HepG2 (cell line): ENCODE results near the gene DENND4B. TPM values are rescaled to one million over a fixed set of nuclear protein-coding genes. Genes with fewer than 3 reads are reported as not detected.

Experiments used
- AFF4 ChIP-seq: sonication (generic); formaldehyde crosslinking; IDR thresholded peaks from 2 replicates; pipeline ENCODE4 v1.4.0; 2020; ENCODE audit warnings: missing genetic modification reagents
- ATF5 ChIP-seq: sonication (generic); formaldehyde crosslinking; IDR thresholded peaks from 2 replicates; pipeline ENCODE4 v1.4.0; 2020; ENCODE audit warnings: mild to moderate bottlenecking, low read depth, missing genetic modification reagents
- CEBPG ChIP-seq: IDR thresholded peaks from 2 replicates; pipeline ENCODE4 v1.6.1; 2016
- E2F2 ChIP-seq: sonication (generic); formaldehyde crosslinking; IDR thresholded peaks from 2 replicates; pipeline ENCODE4 v1.4.0; 2020; ENCODE audit warnings: missing genetic modification reagents, borderline replicate concordance
- GFI1 ChIP-seq: sonication (generic); formaldehyde crosslinking; IDR thresholded peaks from 2 replicates; pipeline ENCODE4 v1.5.0; 2020; ENCODE audit warnings: missing genetic modification reagents, mild to moderate bottlenecking, borderline replicate concordance
- HMGA1 ChIP-seq: sonication (generic); formaldehyde crosslinking; conservative IDR thresholded peaks from 2 replicates; pipeline ENCODE4 v1.4.0; 2020; ENCODE audit warnings: missing genetic modification reagents
- MAZ ChIP-seq, 2 experiments: sonication (generic) in 1 of 2; formaldehyde crosslinking in 1 of 2; IDR thresholded peaks; 2 replicates each; pipeline versions ENCODE4 v1.5.0 to v1.6.1; 2012 to 2020; ENCODE audit warnings: low read depth in 2 of 2, mild to moderate bottlenecking in 2 of 2, borderline replicate concordance in 1 of 2, improper control_type of control experiment in 1 of 2, low read length in 1 of 2, missing genetic modification reagents in 1 of 2, moderate library complexity in 1 of 2
- NBN ChIP-seq: fragments of 450-650 bp; conservative IDR thresholded peaks from 2 replicates; pipeline ENCODE4 v1.6.1; 2017
- NCOA2 ChIP-seq: sonication (generic); formaldehyde crosslinking; IDR thresholded peaks from 2 replicates; pipeline ENCODE4 v1.8.0; 2022; ENCODE audit warnings: inconsistent platforms
- PAXIP1 ChIP-seq: sonication (generic); formaldehyde crosslinking; conservative IDR thresholded peaks from 2 replicates; pipeline ENCODE4 v1.4.0; 2020; ENCODE audit warnings: mild to moderate bottlenecking, missing genetic modification reagents, moderate library complexity
- REPIN1 ChIP-seq: sonication (generic); formaldehyde crosslinking; IDR thresholded peaks from 2 replicates; pipeline ENCODE4 v1.8.0; 2022; ENCODE audit warnings: missing genetic modification reagents, low read depth, mild to moderate bottlenecking, borderline replicate concordance
- SAP130 ChIP-seq: IDR thresholded peaks from 2 replicates; pipeline ENCODE4 v1.6.1; 2016; ENCODE audit warnings: low read depth
- SP4 ChIP-seq: sonication (generic); formaldehyde crosslinking; IDR thresholded peaks from 2 replicates; pipeline ENCODE4 v1.8.1; 2023; ENCODE audit warnings: mild to moderate bottlenecking, missing genetic modification reagents
- ZFP36L2 ChIP-seq: sonication (generic); formaldehyde crosslinking; IDR thresholded peaks from 2 replicates; pipeline ENCODE4 v1.4.0; 2020; ENCODE audit warnings: missing genetic modification reagents
- ZFP37 ChIP-seq: sonication (generic); formaldehyde crosslinking; IDR thresholded peaks from 2 replicates; pipeline ENCODE4 v1.4.0; 2020; ENCODE audit warnings: missing genetic modification reagents, borderline replicate concordance
- ZFP41 ChIP-seq: sonication (generic); formaldehyde crosslinking; IDR thresholded peaks from 2 replicates; pipeline ENCODE4 v1.4.0; 2020; ENCODE audit warnings: mild to moderate bottlenecking, missing genetic modification reagents, borderline replicate concordance
- ZNF224 ChIP-seq: sonication (generic); formaldehyde crosslinking; IDR thresholded peaks from 2 replicates; pipeline ENCODE4 v1.5.0; 2020; ENCODE audit warnings: mild to moderate bottlenecking, missing genetic modification reagents
- ZNF292 ChIP-seq: sonication (generic); formaldehyde crosslinking; IDR thresholded peaks from 2 replicates; pipeline ENCODE4 v1.8.1; 2022; ENCODE audit warnings: mild to moderate bottlenecking, low read depth, missing genetic modification reagents, borderline replicate concordance
- ZNF563 ChIP-seq: sonication (generic); formaldehyde crosslinking; IDR thresholded peaks from 2 replicates; pipeline ENCODE4 v1.8.0; 2022; ENCODE audit warnings: mild to moderate bottlenecking, moderate library complexity, missing genetic modification reagents
- polyA plus RNA-seq, 8 experiments: library from polyadenylated mRNA; depleted of rRNA in 3 of 8; stranded (reverse) in 7 of 8; unstranded in 1 of 8; fragments of >200 nt; fragmentation: Illumina TruSeq in 4 of 8; extraction: Trizol in 4 of 8; gene quantifications; 2 replicates each; pipeline versions ENCODE4 v1.2.1 to v1.2.3, GENCODE V29; 2011 to 2016; ENCODE audit warnings: low read depth in 4 of 8, missing spikeins in 1 of 8, mixed read lengths in 1 of 8; ENCODE audit not compliant: insufficient read depth in 1 of 8
- total RNA-seq, 5 experiments: library from RNA; depleted of rRNA; stranded (reverse); fragments of >200 nt; fragmentation: Illumina TruSeq; extraction: Trizol; gene quantifications; 2 replicates each; pipeline ENCODE4 v1.2.3, GENCODE V29; 2016; ENCODE audit warnings: low read depth in 1 of 5

Gene DENND4B
- total and polyA plus RNA-seq, 2 of the 13 experiments (the other 11 are each of a cell fraction or from before 2014, with no cell fraction given) = 15.1 to 20.3 TPM

GRCh38 chr1:153958111-153958960, 11.8 kb upstream of the DENND4B start, which contains the start of gene CRTC2 (continued):
- TF ChIP-seq ATF5 (no peak), AFF4 (CRISPR knock-in tag) (no peak), SAP130 (CRISPR knock-in tag) (peak; percentile 84), ZFP36L2 (CRISPR knock-in tag) (no peak), GFI1 (CRISPR knock-in tag) (no peak), PAXIP1 (CRISPR knock-in tag) (peak; percentile 42; the same call in 1 of the 2 replicates), ZFP37 (CRISPR knock-in tag) (no peak), REPIN1 (CRISPR knock-in tag) (peak; percentile 40; the same call in 1 of the 2 replicates), ZNF292 (no peak), CEBPG (CRISPR knock-in tag) (peak; percentile 3; the same call in 1 of the 2 replicates), MAZ (IDR thresholded peaks at IDR 0.05; ENCODE audit: borderline replicate concordance, low read depth, low read length) (no peak), MAZ (CRISPR knock-in tag; IDR thresholded peaks at IDR 0.05; ENCODE audit: low read depth) (peak; percentile 75), NCOA2 (CRISPR knock-in tag) (no peak), HMGA1 (CRISPR knock-in tag) (no peak), NBN (no peak), ZNF224 (CRISPR knock-in tag) (no peak), E2F2 (no peak; the same call in 1 of the 2 replicates), SP4 (CRISPR knock-in tag) (peak; percentile 93), ZNF563 (peak; percentile 93), ZFP41 (CRISPR knock-in tag) (no peak)
